ENCODE data around the gene ADD3. TPM values are rescaled to one million over a fixed set of nuclear protein-coding genes. Genes with fewer than 3 reads are reported as not detected.

The ADD3 gene
- total RNA-seq, 1 donor, result 1,018 TPM

- TF ChIP-seq CTCF (IDR thresholded peaks at IDR 0.05; ENCODE audit: extremely low read depth, low read depth, low read length), result no peak
- no peak overlapping the region for H3K4me3 ChIP-seq (ENCODE audit: insufficient read depth, low read length)
- H3K4me2 ChIP-seq (ENCODE audit: insufficient read depth, low read length), result peak overlapping the region; percentile 17
- DNase-seq (ENCODE audit: insufficient read length, low spot score, missing footprints), result no peak
- H3K36me3 ChIP-seq (ENCODE audit: insufficient read depth, low read length), result no peaks in the 10 kb centered on the region
- H3K79me2 ChIP-seq (ENCODE audit: insufficient read depth, low read length), result no peaks in the 10 kb centered on the region
- no peaks in the 10 kb centered on the region for H3K27me3 ChIP-seq (ENCODE audit: insufficient read depth, low read length)
- H2AFZ ChIP-seq (ENCODE audit: low read length), result peak overlapping the region; percentile 31
- peaks cover 46% of the 10 kb centered on the region for H3K4me1 ChIP-seq (ENCODE audit: insufficient read depth, low read length)
- no peaks in the 10 kb centered on the region for H4K20me1 ChIP-seq (ENCODE audit: insufficient read depth, low read length)
- H3K9me3 ChIP-seq (ENCODE audit: low read depth, low read length), result no peaks in the 10 kb centered on the region
- peak overlapping the region; percentile 53 for H3K27ac ChIP-seq (ENCODE audit: low read depth, low read length)
Measured at GRCh38 chr10:109961174-109962001, 46.4 kb upstream of the ADD3 start.

- peak overlapping the region; percentile 53 for H3K27ac ChIP-seq (ENCODE audit: low read depth, low read length)
- DNase-seq (ENCODE audit: insufficient read length, low spot score, missing footprints), result no peak
- peak overlapping the region; percentile 17 for H3K4me2 ChIP-seq (ENCODE audit: insufficient read depth, low read length)
Measured at GRCh38 chr10:109962247-109962646, 45.5 kb upstream of the ADD3 start.

GRCh38 chr10:109963439-109963838 is 44.3 kb upstream of the ADD3 start:
- Histone ChIP-seq H3K4me1 (ENCODE audit: insufficient read depth, low read length) (peaks cover 64% of the 10 kb centered on the region), H3K9me3 (ENCODE audit: low read depth, low read length) (no peaks in the 10 kb centered on the region), H3K27ac (ENCODE audit: low read depth, low read length) (no peak overlapping the region), H3K36me3 (ENCODE audit: insufficient read depth, low read length) (no peaks in the 10 kb centered on the region), H4K20me1 (ENCODE audit: insufficient read depth, low read length) (no peaks in the 10 kb centered on the region), H3K4me3 (ENCODE audit: insufficient read depth, low read length) (no peak overlapping the region), H2AFZ (ENCODE audit: low read length) (no peak overlapping the region), H3K79me2 (ENCODE audit: insufficient read depth, low read length) (no peaks in the 10 kb centered on the region), H3K27me3 (ENCODE audit: insufficient read depth, low read length) (no peaks in the 10 kb centered on the region), H3K4me2 (ENCODE audit: insufficient read depth, low read length) (no peak overlapping the region)
- DNase-seq (ENCODE audit: insufficient read length, low spot score, missing footprints), result no peak
- TF ChIP-seq CTCF (IDR thresholded peaks at IDR 0.05; ENCODE audit: extremely low read depth, low read depth, low read length), result no peak

More at GRCh38 chr10:109962247-109962646, 45.5 kb upstream of the ADD3 start:
- Histone ChIP-seq H3K4me3 (ENCODE audit: insufficient read depth, low read length) (no peak overlapping the region), H3K36me3 (ENCODE audit: insufficient read depth, low read length) (no peaks in the 10 kb centered on the region), H4K20me1 (ENCODE audit: insufficient read depth, low read length) (no peaks in the 10 kb centered on the region), H3K27me3 (ENCODE audit: insufficient read depth, low read length) (no peaks in the 10 kb centered on the region), H3K9me3 (ENCODE audit: low read depth, low read length) (no peaks in the 10 kb centered on the region), H3K79me2 (ENCODE audit: insufficient read depth, low read length) (no peaks in the 10 kb centered on the region), H2AFZ (ENCODE audit: low read length) (peak overlapping the region; percentile 38), H3K4me1 (ENCODE audit: insufficient read depth, low read length) (peaks cover 54% of the 10 kb centered on the region)
- no peak for TF ChIP-seq CTCF (IDR thresholded peaks at IDR 0.05; ENCODE audit: extremely low read depth, low read depth, low read length)

- Histone ChIP-seq H3K4me3 (ENCODE audit: insufficient read depth, low read length) (no peak overlapping the region), H3K4me2 (ENCODE audit: insufficient read depth, low read length) (no peak overlapping the region), H3K79me2 (ENCODE audit: insufficient read depth, low read length) (no peaks in the 10 kb centered on the region), H4K20me1 (ENCODE audit: insufficient read depth, low read length) (no peaks in the 10 kb centered on the region), H2AFZ (ENCODE audit: low read length) (no peak overlapping the region), H3K27me3 (ENCODE audit: insufficient read depth, low read length) (no peaks in the 10 kb centered on the region), H3K27ac (ENCODE audit: low read depth, low read length) (no peak overlapping the region), H3K36me3 (ENCODE audit: insufficient read depth, low read length) (no peaks in the 10 kb centered on the region), H3K4me1 (ENCODE audit: insufficient read depth, low read length) (peaks cover 64% of the 10 kb centered on the region), H3K9me3 (ENCODE audit: low read depth, low read length) (no peaks in the 10 kb centered on the region)
- DNase-seq (ENCODE audit: insufficient read length, low spot score, missing footprints), result no peak
- TF ChIP-seq CTCF (IDR thresholded peaks at IDR 0.05; ENCODE audit: extremely low read depth, low read depth, low read length), result no peak
Measured at GRCh38 chr10:109964318-109964717, 43.5 kb upstream of the ADD3 start.
